HG03159 (cell line): Measurements from ENCODE around the gene KBTBD13.

Source experiments
- ATAC-seq: cut with Tn5 transposase; IDR thresholded peaks from one replicate; pipeline ENCODE4 v1.9.1; 2021; ENCODE audit warnings: mild to moderate bottlenecking, moderate library complexity; ENCODE audit not compliant: unreplicated experiment

KBTBD13 gene

GRCh38 chr15:65050270-65050669 is 26.3 kb upstream of the KBTBD13 start:
- ATAC-seq = no peak

GRCh38 chr15:65051266-65051665 is 25.3 kb upstream of the KBTBD13 start:
- no peak for ATAC-seq

- ATAC-seq = no peak
Measured at GRCh38 chr15:65052956-65053355, 23.6 kb upstream of the KBTBD13 start.

- ATAC-seq = no peak
Measured at GRCh38 chr15:65054333-65055200, 22.0 kb upstream of the KBTBD13 start.

- ATAC-seq = no peak
Measured at GRCh38 chr15:65055201-65055870, 21.2 kb upstream of the KBTBD13 start.

GRCh38 chr15:65056106-65056505 is 20.4 kb upstream of the KBTBD13 start:
- no peak for ATAC-seq

- no peak for ATAC-seq
Measured at GRCh38 chr15:65056868-65057548, 19.5 kb upstream of the KBTBD13 start.

- ATAC-seq = no peak
Measured at GRCh38 chr15:65057549-65057940, 19.0 kb upstream of the KBTBD13 start.

- no peak for ATAC-seq
Measured at GRCh38 chr15:65058394-65059368, 17.9 kb upstream of the KBTBD13 start.

- ATAC-seq = no peak
Measured at GRCh38 chr15:65059369-65059750, 17.2 kb upstream of the KBTBD13 start.

- no peak for ATAC-seq
Measured at GRCh38 chr15:65059931-65060596, 16.5 kb upstream of the KBTBD13 start.

GRCh38 chr15:65060641-65061397 is 15.7 kb upstream of the KBTBD13 start:
- no peak for ATAC-seq

- ATAC-seq = no peak
Measured at GRCh38 chr15:65062061-65062460, 14.5 kb upstream of the KBTBD13 start.

- ATAC-seq = no peak
Measured at GRCh38 chr15:65062726-65063125, 13.8 kb upstream of the KBTBD13 start.

GRCh38 chr15:65066001-65066634 is 10.4 kb upstream of the KBTBD13 start:
- no peak for ATAC-seq

- ATAC-seq = no peak
Measured at GRCh38 chr15:65066635-65067316, 9.8 kb upstream of the KBTBD13 start.

- ATAC-seq = no peak
Measured at GRCh38 chr15:65067317-65067644, 9.3 kb upstream of the KBTBD13 start.

- no peak for ATAC-seq
Measured at GRCh38 chr15:65067645-65068402, 8.7 kb upstream of the KBTBD13 start, which contains the start of gene RASL12. TSS of gene RASL12 (minus strand) at chr15:65067991. CDS start at chr15:65067835, 156 bp downstream.
